Loucy (cell line): ENCODE data around the gene BRD1.

Experiments
- EZH2phosphoT487 ChIP-seq: fragments of 200-600 bp; IDR thresholded peaks from 2 replicates; pipeline ENCODE4 v1.6.1; 2018; ENCODE audit warnings: antibody characterized with exemption, mild to moderate bottlenecking, moderate library complexity, borderline replicate concordance
- TF ChIP-seq, protein P1 (sequence below): fragments of 200-600 bp; sonication (generic); conservative IDR thresholded peaks from 2 replicates; pipeline ENCODE4 v1.5.1; 2014; ENCODE audit warnings: mild to moderate bottlenecking, antibody characterized with exemption, low read length

DNA sequence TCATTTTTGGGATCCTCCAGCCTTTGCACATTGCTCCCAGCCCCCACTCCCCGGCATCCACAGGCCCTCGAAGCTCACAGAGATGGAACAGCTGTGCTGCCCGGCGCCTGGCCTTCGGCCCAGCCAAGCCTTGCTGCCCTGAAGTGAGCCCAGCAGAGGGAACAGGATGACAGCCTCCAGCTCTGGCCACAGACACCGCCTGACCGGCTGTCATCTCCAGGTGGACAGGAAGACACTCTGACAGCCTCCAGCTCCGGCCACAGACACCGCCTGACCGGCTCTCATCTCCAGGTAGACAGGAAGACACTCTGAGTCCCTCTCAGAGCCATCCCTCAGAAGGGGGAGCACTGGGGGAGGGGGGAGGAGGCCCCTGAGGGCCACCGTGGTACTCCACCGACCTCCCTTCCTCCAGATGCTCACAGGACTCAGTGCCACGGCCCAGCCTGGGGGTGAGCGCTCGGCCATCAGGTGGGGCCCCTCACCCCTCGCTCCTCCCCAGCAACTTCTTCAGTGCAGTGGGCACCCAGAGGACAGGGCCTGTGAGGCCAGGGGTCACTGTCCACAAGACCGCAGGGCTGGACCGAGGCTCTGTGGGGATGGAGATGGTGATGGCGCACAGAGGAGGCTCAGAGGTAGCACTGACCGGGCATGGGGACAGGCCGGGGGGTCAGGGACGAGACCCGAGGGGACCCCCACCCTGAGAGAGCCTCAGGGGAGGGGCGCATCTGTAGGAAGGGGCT is 58.6 kb downstream of the BRD1 start:
- TF ChIP-seq, protein P1, sequence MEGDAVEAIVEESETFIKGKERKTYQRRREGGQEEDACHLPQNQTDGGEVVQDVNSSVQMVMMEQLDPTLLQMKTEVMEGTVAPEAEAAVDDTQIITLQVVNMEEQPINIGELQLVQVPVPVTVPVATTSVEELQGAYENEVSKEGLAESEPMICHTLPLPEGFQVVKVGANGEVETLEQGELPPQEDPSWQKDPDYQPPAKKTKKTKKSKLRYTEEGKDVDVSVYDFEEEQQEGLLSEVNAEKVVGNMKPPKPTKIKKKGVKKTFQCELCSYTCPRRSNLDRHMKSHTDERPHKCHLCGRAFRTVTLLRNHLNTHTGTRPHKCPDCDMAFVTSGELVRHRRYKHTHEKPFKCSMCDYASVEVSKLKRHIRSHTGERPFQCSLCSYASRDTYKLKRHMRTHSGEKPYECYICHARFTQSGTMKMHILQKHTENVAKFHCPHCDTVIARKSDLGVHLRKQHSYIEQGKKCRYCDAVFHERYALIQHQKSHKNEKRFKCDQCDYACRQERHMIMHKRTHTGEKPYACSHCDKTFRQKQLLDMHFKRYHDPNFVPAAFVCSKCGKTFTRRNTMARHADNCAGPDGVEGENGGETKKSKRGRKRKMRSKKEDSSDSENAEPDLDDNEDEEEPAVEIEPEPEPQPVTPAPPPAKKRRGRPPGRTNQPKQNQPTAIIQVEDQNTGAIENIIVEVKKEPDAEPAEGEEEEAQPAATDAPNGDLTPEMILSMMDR, result no peak
- no peak for TF ChIP-seq EZH2phosphoT487
